ENCODE results near the gene MTF1. TPM values are rescaled to one million over a fixed set of nuclear protein-coding genes. Genes with fewer than 3 reads are reported as not detected.
A peak's percentile ranks its signal among the peaks of the same experiment; 100 is the strongest.
"Not testable (repeated sequence)": the region's sequence is repeated elsewhere in the genome, so short reads cannot be mapped to it uniquely, and the experiment has no call there.

MTF1 gene
- total RNA-seq, 1 experiment from 2014 or later = 21.2 TPM

DNA sequence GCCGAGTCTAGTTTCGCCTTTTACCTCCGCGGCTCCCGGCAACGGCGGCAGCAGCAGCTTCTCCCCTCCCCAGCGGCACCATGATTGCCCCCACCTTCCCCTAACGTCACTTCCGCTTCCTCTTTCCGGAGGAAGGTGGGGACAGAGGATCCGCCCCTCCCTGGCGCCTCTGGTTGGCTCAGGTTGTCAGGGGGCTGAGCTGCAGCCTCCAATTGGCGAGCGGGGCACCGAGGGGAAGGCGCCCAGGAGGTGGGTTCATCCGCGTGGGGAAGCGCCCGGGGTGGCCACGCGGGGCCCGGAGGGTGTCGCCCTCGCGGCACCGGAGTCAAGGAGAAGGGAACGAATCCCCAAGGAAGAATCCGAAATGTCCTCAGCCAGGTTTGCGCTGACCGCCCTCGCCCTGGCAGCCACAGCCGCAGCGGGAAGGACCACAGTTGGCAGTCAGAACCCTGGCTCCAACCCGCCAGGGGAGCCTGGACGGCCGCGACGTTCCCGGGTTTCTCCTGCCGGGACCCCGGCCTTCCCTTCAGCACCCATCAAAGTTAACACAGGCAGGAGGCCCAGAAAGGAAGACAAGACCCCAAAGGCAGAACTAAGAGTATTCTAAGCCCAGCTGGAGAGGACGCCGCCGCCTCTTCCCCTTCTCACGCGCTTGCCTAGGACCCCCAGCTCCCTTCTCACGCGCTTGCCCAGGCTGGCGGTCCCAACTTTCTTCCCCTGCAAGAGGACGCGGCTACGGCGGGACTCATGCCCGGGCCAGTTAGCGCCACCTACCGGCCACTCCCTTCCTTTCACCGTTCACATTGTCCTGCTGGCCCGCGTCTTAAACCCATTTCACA lies at the start of gene MTF1 (continued):
- TF ChIP-seq ZNF274 (IDR thresholded peaks at IDR 0.05; ENCODE audit: low read depth, low read length) (no peak), JUND (IDR thresholded peaks at IDR 0.05) (no peak), SIN3A (IDR thresholded peaks at IDR 0.05; ENCODE audit: low read depth) (peak; percentile 46; the same call in 1 of the 2 replicates), SP1 (IDR thresholded peaks at IDR 0.05; ENCODE audit: low read depth) (peak; percentile 82), TCF7L2 (IDR thresholded peaks at IDR 0.05; ENCODE audit: borderline replicate concordance, extremely low read depth, insufficient read depth, insufficient read length) (peak; percentile 9), POLR2A (IDR thresholded peaks at IDR 0.05; ENCODE audit: borderline replicate concordance, extremely low read depth, insufficient read depth, insufficient read length) (no peak), POLR2AphosphoS5 (IDR thresholded peaks at IDR 0.05; ENCODE audit: low read depth, low read length) (peak; percentile 84)
- TF ChIP-seq, protein P1, sequence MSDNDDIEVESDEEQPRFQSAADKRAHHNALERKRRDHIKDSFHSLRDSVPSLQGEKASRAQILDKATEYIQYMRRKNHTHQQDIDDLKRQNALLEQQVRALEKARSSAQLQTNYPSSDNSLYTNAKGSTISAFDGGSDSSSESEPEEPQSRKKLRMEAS (IDR thresholded peaks at IDR 0.05) = peak; percentile 94

- ATAC-seq; H3K9ac ChIP-seq (ENCODE audit: low read length): not testable (repeated sequence)
Measured at GRCh38 chr1:37908531-37908930, 49.1 kb upstream of the MTF1 start.

DNA sequence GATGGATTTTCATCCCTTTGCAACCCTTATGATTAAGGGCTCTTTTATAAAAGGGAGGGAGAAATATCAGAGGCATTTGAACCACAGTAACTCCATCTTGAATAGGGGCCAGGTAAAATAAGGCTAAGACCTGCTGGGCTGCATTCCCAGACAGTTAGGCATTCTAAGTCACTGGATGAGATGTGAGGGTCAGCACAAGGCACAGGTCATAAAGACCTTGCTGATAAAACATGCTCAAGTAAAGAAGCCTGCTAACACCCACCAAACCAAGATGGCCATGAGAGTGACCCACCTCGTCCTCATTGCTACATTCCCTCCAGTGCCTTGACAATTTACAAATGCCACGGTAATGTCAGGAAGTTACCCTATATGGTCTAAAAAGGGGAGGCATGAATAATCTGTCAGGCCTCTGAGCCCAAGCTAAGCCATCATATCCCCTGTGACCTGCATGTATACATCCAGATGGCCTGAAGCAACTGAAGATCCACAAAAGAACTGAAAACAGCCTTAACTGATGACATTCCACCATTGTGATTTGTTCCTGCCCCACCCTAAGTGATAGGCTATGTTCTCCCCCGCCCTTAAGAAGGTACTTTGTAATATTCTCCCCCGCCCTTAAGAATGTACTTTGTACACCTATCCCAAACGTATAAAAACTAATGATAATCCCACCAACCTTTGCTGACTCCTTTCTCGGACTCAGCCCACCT lies 48.2 kb upstream of the MTF1 start:
- H3K9me3 ChIP-seq (ENCODE audit: control insufficient read depth in 1 of 2, insufficient read depth in 1 of 2, low read depth in 1 of 2, low read length in 2 of 2); intact Hi-C loops (cut with micrococcal nuclease); H3K4me3 ChIP-seq (replicated peaks in 1 of 2; ENCODE audit: low read depth in 1 of 2, low read length in 2 of 2); H3K27ac ChIP-seq (ENCODE audit: low read depth, low read length); H3K27me3 ChIP-seq (ENCODE audit: insufficient read depth, low read length); H2AFZ ChIP-seq (ENCODE audit: low read depth, low read length, poor library complexity, severe bottlenecking); H3K4me1 ChIP-seq (ENCODE audit: control insufficient read depth in 1 of 2, insufficient read depth in 2 of 2, low read length in 2 of 2); BruUV-seq (replicated peaks); H4K20me1 ChIP-seq (ENCODE audit: insufficient read depth); DNase-seq (ENCODE audit: low read depth, low spot score); ATAC-seq; H3K9ac ChIP-seq (ENCODE audit: low read length); CTCF ChIA-PET; H3K36me3 ChIP-seq (ENCODE audit: control insufficient read depth in 1 of 2, insufficient read depth in 2 of 2, low read length in 2 of 2); H3K9me2 ChIP-seq (ENCODE audit: insufficient read depth); H3K4me2 ChIP-seq (ENCODE audit: low read length); RAD21 ChIA-PET (ENCODE audit: low non-redundant PET in 1 of 2, low total read pairs in 2 of 2, uncharacterized antibody in 2 of 2, unreplicated experiment in 2 of 2); POLR2A ChIA-PET; H3K79me2 ChIP-seq (ENCODE audit: insufficient read depth, low read length): not testable (repeated sequence)

More at GRCh38 chr1:37908531-37908930, 49.1 kb upstream of the MTF1 start:
- POLR2A ChIA-PET; BruUV-seq (replicated peaks); intact Hi-C loops (cut with micrococcal nuclease); H3K4me1 ChIP-seq (ENCODE audit: control insufficient read depth in 1 of 2, insufficient read depth in 2 of 2, low read length in 2 of 2); H3K9me2 ChIP-seq (ENCODE audit: insufficient read depth); H3K27ac ChIP-seq (ENCODE audit: low read depth, low read length); H3K79me2 ChIP-seq (ENCODE audit: insufficient read depth, low read length); DNase-seq (ENCODE audit: low read depth, low spot score); CTCF ChIA-PET; H3K27me3 ChIP-seq (ENCODE audit: insufficient read depth, low read length); H2AFZ ChIP-seq (ENCODE audit: low read depth, low read length, poor library complexity, severe bottlenecking); RAD21 ChIA-PET (ENCODE audit: low non-redundant PET in 1 of 2, low total read pairs in 2 of 2, uncharacterized antibody in 2 of 2, unreplicated experiment in 2 of 2); H3K36me3 ChIP-seq (ENCODE audit: control insufficient read depth in 1 of 2, insufficient read depth in 2 of 2, low read length in 2 of 2); H3K4me3 ChIP-seq (replicated peaks in 1 of 2; ENCODE audit: low read depth in 1 of 2, low read length in 2 of 2); H3K9me3 ChIP-seq (ENCODE audit: control insufficient read depth in 1 of 2, insufficient read depth in 1 of 2, low read depth in 1 of 2, low read length in 2 of 2); H4K20me1 ChIP-seq (ENCODE audit: insufficient read depth); H3K4me2 ChIP-seq (ENCODE audit: low read length): not testable (repeated sequence)

DNA sequence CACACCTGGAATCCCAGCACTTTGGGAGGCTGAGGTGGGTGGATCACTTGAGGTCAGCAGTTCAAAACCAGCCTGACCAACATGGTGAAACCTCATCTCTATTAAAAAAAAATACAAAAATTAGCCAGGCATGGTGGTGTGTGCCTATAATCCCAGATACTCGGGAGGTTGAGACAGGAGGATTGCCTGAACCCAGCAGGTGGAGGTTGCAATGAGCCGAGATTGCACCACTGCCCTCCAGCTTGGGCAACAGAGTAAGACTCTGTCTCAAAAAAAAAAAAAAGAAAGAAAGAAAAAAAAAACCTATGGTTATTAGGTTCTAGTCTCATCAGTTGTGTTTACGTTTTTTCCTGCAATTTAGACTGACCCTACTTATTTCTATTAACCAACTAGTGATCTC lies 47.2 kb upstream of the MTF1 start:
- H3K27ac ChIP-seq (ENCODE audit: low read depth, low read length); H4K20me1 ChIP-seq (ENCODE audit: insufficient read depth); H3K9me2 ChIP-seq (ENCODE audit: insufficient read depth); H3K27me3 ChIP-seq (ENCODE audit: insufficient read depth, low read length); H3K9ac ChIP-seq (ENCODE audit: low read length); H3K4me1 ChIP-seq (ENCODE audit: control insufficient read depth in 1 of 2, insufficient read depth in 2 of 2, low read length in 2 of 2); BruUV-seq (replicated peaks); ATAC-seq; H3K4me3 ChIP-seq (replicated peaks in 1 of 2; ENCODE audit: low read depth in 1 of 2, low read length in 2 of 2); H3K36me3 ChIP-seq (ENCODE audit: control insufficient read depth in 1 of 2, insufficient read depth in 2 of 2, low read length in 2 of 2); H3K9me3 ChIP-seq (ENCODE audit: control insufficient read depth in 1 of 2, insufficient read depth in 1 of 2, low read depth in 1 of 2, low read length in 2 of 2); H3K79me2 ChIP-seq (ENCODE audit: insufficient read depth, low read length); H2AFZ ChIP-seq (ENCODE audit: low read depth, low read length, poor library complexity, severe bottlenecking); DNase-seq (ENCODE audit: low read depth, low spot score); RAD21 ChIA-PET (ENCODE audit: low non-redundant PET in 1 of 2, low total read pairs in 2 of 2, uncharacterized antibody in 2 of 2, unreplicated experiment in 2 of 2); H3K4me2 ChIP-seq (ENCODE audit: low read length); intact Hi-C loops (cut with micrococcal nuclease); POLR2A ChIA-PET; CTCF ChIA-PET: not testable (repeated sequence)
